GF-D8 (cell line): Measurements from ENCODE around the gene DPYSL5.
A peak's percentile ranks its signal among the peaks of the same experiment; 100 is the strongest.
"Not testable (repeated sequence)": the region's sequence is repeated elsewhere in the genome, so short reads cannot be mapped to it uniquely, and the experiment has no call there.

Experiments used
- DNase-seq: peaks from one replicate; lab custom pipeline; 2025; lab: John Stamatoyannopoulos, UW

Gene DPYSL5

GRCh38 chr2:26875065-26875634, 27.2 kb downstream of the DPYSL5 start:
- DNase-seq: no peak

GRCh38 chr2:26875808-26876207, 27.9 kb downstream of the DPYSL5 start:
- DNase-seq: no peak

- DNase-seq: no peak
Observed at GRCh38 chr2:26876260-26876659, 28.3 kb downstream of the DPYSL5 start.

DNA sequence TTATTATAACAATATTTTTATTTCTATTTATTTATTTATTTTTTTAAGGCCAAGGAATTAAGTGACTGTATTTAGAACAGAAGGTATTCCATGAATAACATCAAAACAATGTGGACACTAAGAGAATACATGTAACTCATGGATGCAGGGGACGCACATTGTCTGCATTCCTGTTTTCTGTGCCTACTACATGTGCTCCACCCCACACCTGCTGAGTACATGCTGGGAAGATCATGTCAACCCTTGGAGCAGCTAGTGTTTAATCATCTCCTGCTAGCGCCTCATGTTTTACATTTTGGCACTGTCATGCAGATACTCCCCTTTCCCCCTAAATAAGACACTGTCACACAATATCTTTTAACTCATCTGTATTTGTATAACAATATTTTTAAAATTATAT, 29.3 kb downstream of the DPYSL5 start:
- DNase-seq: no peak

- no peak for DNase-seq
Observed at GRCh38 chr2:26880161-26880560, 32.2 kb downstream of the DPYSL5 start.

DNA sequence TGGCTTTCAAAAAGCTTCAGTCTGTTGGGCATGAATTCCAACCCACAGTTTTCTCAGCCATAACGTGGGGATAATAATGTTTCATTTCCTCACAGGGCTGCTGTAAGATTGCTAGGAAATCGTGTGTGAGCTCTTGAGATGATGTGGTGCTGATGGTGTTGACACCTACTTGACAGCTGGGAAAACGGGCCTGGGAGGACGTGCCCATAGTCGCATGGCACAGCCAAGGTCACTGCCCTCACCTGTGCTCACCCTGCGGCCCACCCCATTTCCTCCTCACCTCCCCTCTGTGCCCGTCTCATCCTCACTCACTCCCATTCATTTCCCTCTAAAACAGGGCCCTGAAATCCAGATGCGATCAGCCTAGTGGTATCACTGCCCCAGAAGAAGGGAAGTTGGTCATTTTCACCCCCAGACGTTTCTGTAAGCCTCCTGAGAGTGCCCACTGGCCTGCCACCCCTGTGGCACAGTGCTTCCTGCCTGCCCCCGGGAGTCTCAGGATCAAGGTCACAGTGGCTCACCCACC, 33.0 kb downstream of the DPYSL5 start:
- DNase-seq: no peak

DNA sequence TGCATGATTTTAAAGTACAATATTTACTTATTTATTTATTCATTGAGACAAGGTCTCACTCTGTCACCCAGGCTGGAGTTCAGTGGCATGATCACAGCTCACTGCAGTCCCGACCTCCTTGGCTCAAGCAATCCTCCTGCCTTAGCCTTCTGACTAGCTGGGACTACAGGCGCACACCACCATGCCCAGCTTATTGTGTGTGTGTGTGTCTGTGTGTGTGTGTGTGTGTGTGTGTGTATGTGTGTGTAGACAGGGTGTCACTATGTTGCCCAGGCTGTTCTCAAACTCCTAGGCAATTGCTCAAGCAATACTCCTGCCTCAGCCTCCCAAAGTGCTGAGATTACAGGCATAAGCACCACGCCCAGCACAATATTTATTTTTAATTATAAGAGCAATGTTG, 34.3 kb downstream of the DPYSL5 start:
- DNase-seq: not testable (repeated sequence)

DNA sequence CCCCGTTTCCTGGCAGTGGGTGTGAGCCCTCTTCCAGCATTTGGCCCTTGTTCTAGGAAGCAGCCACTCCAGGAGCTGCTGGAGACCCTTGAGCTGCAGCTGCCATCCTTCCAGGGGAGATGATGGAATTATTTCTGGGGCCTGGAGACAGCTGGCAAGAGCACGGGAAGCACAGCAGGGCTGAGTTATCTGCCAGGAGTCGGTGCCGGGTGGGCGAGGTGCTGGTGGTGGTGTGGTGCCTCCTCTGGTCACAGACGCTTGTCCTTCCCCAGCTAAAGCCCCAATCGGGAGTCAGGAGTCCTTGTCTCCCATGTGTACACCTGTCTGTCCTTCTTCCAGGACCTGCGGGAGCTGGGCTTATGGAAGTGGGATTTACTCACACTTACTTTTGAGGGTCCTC, 36.0 kb downstream of the DPYSL5 start:
- no peak for DNase-seq

DNA sequence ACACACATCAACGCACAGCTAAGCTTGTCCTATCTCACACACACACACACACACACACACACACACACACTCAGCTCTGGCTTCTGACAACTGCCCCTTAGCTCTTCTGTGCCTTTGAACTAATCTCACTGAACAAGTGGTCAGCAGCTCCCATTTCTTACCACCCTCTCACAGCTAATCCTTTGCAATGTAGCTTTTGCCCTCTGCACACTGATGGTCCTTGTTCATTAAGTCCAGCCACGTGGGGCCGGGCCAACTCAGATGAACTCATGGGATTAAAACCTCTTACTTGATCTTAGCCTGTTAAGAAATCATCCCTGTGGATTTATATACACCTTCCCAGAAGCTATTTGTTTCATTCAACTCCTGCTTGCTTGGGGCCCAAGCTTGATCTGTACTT, 36.6 kb downstream of the DPYSL5 start:
- DNase-seq: no peak

GRCh38 chr2:26885651-26886329, 37.9 kb downstream of the DPYSL5 start:
- DNase-seq: no peak

DNA sequence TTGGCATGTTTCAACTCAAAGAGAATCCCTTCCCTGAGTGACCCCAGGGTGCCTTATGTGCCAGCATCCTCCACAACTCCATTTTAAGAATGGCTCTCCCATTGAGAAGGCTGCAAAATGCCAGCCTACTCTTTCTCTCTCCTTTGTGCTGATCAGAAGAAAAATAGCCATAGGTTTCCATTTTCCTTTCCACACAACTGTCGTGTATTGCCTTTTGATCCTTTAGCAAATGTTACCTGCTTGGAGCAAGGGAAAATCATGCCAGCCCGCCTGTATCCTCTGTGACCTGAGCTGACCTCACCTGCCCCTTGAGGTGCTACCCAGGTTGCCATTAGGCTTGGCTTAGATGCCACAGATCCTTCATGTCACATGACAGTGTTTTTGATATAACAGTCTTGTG, 38.8 kb downstream of the DPYSL5 start:
- no peak for DNase-seq

- peak; percentile 87 for DNase-seq
Observed at GRCh38 chr2:26887151-26887550, 39.2 kb downstream of the DPYSL5 start.

- no peak for DNase-seq
Observed at GRCh38 chr2:26889796-26890195, 41.9 kb downstream of the DPYSL5 start.

DNA sequence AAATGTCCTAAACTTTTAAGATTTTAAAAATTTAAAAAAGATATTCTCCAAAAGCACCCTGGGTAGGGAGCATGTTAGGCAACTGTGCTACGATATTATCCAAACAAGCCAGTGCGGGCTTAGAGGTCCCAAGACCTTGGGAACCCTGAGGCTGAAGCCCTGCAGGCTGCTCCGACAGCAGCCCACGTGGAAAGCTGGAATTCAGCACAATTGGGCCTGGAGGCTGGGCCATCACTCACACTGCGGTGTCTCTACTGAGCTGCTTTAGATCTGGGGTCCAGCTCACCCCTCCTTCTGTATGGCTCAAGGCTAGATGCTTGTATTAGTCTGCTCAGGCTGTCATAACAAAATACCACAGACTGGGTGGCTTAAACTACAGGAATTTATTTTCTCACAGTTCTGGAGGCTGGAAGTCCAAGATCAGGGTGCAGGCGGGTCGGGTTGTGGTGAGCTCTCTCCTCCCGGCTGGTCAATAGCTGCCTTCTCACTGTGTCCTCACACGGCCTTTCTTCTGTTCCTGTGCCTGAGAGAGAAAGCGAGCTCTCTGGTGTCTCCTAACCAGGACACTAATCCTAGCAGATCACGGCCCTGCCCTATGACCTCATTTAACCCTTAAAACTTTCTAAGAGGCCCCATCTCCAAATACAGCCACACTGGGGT, 42.5 kb downstream of the DPYSL5 start:
- DNase-seq: no peak

GRCh38 chr2:26892133-26892532, 44.2 kb downstream of the DPYSL5 start:
- no peak for DNase-seq

GRCh38 chr2:26892922-26893524, 45.1 kb downstream of the DPYSL5 start:
- DNase-seq: no peak

- no peak for DNase-seq
Observed at GRCh38 chr2:26894136-26894535, 46.2 kb downstream of the DPYSL5 start.

GRCh38 chr2:26897807-26898479, 50.0 kb downstream of the DPYSL5 start:
- no peak for DNase-seq

DNA sequence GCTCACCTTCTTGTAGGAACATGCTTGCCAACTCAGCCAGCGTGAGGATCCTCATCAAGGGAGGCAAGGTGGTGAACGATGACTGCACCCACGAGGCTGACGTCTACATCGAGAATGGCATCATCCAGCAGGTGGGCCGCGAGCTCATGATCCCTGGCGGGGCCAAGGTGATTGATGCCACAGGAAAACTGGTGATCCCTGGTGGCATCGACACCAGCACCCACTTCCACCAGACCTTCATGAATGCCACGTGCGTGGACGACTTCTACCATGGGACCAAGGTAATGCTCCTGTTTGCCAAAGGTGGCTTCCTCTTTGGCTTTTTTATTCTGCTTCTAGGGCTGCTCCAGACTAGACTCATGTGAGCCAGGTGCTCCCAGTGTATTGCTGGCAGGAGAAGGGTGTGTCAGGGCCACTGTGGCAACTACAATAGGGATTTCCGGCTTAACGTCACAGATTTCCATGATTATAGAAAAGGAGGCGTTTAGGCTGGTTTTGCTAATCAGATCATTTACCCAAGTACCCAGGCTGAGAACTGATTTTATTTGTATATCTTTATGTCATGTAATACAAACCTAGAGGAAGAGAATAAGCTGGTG, 50.6 kb downstream of the DPYSL5 start:
- no peak for DNase-seq

DNA sequence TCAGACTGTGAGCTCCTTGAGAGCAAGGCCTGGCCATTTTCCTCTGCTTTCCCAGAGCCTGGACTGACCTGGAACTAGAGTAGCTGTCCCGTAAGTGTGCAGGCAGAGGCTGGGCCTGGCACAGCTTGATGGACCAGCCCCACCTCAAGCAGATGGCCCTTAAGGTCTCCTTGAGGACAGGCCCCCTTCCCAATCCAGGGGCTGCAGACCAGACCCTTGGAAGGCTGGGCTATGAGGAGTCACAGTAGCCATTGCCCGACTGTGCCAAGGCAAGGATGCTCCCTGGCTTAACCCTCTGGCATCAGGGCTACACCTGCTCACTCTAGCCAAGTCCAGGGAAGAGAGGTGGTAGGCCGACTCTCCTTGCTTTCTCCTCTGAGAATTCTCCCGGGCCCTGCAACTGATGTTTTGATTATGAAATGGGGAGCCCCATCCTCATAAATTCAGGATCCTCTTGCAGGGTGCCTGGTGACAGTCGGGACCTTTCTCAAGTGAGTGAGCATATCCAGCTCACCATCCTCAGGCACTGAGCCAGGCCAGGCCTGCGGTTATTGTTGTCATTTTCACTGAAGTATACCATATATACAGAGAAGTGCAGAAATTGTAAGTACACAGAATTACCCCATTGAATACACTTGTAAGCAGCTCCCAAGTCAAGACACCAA, 51.7 kb downstream of the DPYSL5 start:
- no peak for DNase-seq

DNA sequence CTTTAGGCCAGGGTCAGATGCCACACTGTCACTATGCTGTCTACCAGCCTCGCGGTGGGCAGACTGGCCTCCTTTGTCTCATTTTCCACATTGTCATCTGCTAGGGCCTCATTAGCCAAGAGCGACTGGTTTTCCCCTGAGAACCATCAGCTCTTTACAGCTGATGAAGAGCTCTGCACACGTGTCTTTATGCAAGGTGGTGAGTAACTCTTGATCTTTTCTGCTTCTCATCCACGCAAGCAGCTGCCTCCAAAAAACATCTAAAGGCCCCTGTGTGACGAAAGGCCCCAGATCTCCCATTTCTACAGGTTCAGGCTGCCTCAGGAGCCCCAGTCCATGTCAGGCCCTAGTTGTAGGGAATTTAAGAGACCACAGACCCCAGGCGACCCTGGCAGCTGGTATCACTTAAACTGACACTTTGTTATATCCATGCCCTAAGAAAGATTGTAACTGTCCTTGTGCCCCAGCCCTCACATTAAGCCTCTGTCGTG, 52.9 kb downstream of the DPYSL5 start:
- no peak for DNase-seq
